HG03039 (cell line): Measurements from ENCODE around the gene FERMT1.

Experiments used
- ATAC-seq: cut with Tn5 transposase; IDR thresholded peaks from one replicate; pipeline ENCODE4 v1.9.1; 2021; ENCODE audit warnings: mild to moderate bottlenecking, moderate library complexity; ENCODE audit not compliant: unreplicated experiment

The FERMT1 gene, protein sequence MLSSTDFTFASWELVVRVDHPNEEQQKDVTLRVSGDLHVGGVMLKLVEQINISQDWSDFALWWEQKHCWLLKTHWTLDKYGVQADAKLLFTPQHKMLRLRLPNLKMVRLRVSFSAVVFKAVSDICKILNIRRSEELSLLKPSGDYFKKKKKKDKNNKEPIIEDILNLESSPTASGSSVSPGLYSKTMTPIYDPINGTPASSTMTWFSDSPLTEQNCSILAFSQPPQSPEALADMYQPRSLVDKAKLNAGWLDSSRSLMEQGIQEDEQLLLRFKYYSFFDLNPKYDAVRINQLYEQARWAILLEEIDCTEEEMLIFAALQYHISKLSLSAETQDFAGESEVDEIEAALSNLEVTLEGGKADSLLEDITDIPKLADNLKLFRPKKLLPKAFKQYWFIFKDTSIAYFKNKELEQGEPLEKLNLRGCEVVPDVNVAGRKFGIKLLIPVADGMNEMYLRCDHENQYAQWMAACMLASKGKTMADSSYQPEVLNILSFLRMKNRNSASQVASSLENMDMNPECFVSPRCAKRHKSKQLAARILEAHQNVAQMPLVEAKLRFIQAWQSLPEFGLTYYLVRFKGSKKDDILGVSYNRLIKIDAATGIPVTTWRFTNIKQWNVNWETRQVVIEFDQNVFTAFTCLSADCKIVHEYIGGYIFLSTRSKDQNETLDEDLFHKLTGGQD

DNA sequence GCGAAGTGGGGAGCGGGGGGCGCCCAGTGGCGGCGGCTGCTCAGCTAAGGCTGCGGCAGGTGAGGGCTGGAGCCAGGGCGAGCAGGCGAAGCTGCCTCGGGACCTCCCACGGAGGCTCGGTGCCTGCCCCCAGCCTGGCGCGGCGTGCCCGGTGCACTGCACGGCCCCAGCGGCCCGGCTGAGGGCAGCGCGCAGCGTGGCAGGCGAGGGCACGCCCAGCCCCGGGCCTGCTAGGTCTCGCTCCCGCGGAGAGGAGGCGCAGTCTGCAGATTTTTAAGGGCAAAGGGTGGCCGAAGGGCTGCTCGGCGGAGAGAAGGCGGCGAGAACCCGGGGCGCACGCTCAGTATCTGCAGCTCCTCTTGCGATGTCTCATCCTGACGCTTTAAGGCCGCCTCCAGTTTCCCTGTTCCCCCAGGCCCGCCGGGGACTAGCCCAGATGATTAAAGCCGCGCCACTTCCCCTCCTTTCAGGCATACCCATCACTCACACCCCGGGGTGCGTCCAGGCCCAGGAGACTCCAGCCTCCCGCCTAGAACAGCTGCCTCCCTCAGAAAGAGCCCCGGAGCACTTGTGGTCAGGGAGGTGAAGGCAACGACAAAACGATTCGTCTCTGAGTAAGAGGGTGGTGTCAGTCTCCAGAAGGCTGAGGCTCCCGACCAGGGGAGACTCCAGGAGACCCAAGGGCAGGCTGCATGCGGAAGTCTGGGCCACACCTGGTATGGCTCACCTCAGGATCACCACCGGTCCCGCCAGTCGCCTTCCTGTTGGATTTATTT lies at the start of gene FERMT1:
Gene FERMT1, minus strand, starts transcription at position 158 of the 776 bp plus-strand sequence. CDS start 3,476 bp downstream, outside the sequence.
- peak; percentile 46 for ATAC-seq

DNA sequence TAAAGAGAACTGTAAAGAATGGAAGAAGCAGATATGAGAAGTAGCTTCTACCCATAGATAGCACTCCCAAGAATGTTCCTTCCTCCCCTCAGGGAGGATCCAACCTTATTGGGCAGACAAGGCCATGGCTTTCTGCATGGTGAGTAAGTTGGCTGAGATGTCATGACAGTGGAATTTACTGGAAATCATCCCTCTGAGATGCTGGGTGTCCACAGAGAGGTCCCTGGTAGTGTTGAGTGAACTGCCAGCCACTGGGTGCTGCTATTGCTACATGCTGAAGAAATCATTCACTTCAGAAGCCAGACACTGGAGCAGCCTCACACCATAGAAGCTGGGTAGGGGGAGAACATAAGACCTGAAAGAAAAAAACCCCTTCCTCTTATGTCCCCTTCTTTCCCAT lies 46.4 kb upstream of the FERMT1 start:
- ATAC-seq, result no peak

DNA sequence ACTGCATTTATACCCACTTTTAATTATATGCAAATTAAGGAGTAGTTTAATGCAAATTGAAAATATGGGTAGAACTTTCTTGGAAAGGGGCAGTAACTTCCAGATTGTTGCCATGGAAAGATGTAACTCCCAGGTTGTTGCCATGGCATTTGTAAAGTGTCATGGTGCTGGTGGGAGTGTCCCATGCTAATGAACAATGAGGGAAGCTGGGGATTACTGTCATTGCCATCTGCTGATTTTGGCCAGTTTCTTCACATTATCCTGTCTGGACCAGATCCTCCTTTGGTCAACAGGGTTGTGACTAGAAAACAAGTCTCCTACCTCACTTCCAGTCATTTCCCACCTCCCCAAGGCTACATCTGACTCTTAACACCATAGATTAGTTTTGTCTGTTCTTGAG lies 45.4 kb upstream of the FERMT1 start:
- ATAC-seq, result no peak

DNA sequence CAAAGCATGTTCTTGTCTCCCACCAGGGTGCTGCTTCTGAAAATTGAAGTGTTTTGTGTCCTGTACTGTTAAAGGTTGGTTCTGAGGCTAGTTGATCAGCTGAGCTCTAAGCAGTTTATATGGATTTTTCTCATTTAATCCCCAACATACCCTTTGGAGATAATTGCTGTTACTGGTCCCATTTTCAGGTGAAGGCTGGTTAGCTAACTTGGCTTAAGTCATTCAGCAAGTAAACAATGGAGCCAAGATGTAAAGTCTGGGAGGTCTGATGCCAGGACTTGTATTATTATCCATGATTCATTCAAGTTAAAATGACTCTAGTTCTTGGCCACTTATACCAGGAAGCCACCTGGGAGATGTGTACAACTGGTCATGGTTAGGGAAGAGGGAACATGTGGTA lies 42.5 kb upstream of the FERMT1 start:
- no peak for ATAC-seq

DNA sequence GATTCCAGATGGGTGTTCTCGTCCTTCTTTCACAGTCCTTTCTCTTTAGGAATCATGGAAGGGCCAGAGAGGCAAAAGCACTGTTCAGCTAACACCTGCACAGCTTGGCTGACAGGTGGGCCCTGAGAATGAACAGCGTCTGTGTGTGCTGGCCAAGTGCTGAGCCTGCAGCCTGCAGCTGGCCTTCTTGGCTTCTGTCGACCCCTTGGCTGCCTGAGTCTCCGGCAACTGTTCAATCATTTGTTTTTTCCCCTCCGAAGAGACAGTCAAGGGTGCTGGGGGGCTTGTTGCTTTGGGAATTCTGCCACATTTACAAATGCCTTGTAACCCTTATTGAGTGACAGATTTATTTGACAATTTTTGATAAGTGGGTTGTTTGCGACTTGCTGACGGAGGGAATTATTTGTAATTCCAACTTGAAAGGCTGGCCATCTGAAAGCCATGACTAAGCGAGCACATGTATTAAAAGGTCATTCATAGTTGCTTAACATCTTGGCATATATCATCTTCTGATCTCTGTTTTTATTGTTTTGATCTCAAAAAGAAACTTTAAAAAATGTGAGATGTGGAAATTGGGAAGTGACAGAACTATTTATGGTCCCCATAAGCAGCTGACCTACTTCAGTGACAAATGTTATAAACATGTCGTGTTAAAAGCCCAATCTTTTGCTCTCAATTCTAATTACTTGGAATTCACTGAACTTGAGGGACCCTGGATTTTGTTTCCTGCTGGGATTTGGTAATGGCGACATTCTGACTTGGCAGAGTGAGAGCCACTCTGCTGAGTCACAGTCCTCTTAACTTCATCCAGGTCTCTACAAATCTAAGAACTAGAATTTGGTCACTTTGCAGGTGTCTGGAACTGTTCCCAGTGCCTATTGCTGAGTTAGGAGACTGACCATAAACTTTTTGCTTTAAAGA lies 41.9 kb upstream of the FERMT1 start:
- no peak for ATAC-seq

DNA sequence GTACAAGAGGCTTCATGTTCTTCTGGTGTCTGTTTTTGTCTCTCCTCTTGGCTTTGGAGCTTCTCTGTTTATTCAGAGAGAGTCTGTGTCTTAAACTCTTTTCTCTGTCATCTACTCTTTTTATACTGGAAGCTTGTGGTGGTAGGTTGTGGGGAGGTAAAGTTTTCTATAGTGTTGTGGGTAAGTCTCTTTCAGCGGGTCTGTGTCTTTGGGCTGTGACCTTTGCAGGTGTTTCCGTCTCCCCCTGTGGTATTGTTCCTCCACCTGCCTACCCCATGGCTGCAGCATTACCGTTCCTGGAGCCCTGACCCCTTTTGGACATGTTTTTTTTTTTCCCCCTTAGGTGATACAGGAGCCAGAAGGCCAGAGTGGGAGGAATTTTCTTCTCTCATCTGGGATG lies 37.9 kb upstream of the FERMT1 start:
- ATAC-seq, result no peak

DNA sequence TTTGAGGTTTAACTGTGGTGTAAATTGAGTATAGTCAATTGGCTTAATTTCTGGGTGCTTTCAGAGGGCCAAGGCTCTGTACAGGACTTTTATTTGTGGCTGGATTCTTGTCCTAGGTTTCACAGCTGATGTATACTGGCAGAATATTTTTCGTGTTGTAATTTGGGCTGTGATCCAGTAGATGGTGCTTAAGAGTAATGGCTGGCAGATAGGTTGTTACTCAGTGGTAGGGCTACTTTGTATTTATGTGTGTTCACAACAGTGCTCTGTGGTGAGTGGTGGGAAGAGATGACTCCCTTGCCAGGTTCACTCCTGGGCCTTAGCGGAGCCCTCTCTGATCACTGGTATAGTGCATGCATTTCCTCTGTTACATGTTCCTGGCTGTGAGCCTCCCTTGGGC lies 34.5 kb upstream of the FERMT1 start:
- ATAC-seq, result no peak

DNA sequence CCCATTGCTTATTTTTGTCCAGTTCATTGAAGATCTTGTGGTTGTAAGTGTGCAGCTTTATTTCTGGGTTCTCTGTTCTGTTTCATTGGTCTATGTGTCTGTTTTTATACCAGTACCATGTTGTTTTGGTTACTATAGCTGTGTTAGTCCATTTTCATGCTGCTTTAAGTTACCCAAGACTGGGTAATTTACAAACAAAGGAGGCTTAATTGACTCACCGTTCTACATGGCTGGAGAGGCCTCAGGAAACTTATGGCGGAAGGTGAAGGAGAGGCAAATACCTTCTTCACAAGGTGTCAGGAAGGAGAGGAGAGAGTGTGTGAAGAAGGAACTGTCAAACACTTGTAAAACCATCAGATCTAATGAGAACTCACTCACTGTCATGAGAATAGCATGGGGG lies 29.9 kb upstream of the FERMT1 start:
- no peak for ATAC-seq

DNA sequence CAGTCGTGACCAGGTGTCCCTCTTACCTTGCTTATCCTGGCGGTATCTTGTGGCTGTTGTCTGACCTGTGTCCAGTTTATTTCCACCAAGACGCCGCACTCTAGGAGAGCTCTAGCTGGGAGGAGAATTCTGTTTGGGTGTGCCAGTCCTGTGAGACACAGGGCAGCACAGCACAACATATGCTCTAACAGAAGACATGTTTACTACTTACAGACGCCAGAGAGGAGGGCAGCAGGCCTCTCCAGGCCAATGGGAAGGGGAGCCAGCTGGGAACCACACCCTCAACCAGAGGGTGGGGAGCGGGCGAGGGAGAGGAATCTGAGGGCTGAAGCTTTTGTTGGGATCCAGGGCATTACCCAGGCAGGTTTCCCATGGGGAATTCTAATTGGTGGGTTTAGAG lies 25.2 kb upstream of the FERMT1 start:
- no peak for ATAC-seq

DNA sequence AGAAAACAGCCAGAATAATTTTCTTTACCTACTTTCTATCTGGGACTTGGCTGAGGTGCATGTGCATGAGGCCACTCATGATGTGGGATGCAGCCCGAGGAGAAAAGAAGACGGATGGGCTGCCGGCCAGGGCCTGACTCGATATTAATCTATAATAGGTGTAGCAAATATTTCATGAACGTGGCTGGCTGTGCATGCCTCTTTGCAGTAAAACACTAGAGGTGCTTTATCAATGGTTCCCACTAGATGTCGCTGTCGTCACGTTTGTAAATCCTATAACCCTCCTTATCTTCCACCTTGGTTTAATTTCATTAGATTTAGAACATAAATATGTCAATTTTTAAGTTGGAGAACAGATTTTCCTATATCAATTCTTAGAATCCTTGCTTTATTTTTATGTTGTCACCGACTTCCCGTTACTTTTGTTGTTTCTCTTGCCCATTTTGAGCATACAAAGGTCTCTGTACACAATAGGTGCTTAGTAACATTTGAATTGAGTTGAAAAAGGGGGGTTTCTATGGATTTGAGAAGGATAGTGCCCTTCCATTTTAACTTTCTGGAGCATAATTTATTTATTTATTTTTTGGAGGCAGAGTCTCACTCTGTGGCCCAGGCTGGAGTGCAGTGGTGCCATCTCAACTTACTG lies 19.6 kb upstream of the FERMT1 start:
- peak; percentile 62 for ATAC-seq

DNA sequence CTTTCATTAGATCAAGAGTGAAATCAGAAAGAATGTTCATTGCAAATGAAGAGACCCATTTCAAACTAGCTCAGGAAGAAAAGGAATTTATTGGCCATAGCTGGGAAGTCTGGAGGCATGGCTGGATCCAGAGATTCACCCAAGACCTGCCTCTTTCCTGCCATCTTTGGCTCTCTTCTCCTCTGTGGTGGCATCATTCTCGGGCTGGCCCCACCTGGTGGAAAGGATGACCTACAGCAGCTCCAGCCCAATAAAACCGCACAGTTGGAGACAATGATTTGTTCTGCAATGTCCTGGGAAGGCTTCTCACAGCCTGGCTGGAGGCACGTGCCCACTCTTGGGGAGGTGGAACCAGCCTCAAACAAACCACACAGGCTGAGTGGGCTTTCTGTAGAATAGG lies 18.1 kb upstream of the FERMT1 start:
- no peak for ATAC-seq

DNA sequence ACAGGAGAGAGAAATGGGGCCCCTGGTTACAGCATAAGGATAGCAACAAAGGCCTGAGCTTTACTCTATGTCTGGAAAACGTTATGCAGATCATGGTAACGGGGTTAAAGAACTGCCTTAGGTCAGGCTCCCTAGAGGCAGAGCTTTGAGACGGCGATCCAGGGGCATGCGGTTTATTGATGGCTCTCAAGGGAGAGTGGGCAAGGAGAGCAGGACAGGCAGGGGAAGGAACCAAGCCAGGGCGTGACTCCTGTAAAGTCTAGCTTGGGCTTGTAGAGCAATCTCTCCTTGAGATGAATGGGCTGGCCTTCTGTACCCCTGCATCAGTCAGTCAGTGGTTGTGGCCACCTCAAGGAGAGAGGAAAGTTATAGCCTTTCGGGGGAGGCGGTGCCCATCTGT lies 12.5 kb upstream of the FERMT1 start:
- no peak for ATAC-seq

DNA sequence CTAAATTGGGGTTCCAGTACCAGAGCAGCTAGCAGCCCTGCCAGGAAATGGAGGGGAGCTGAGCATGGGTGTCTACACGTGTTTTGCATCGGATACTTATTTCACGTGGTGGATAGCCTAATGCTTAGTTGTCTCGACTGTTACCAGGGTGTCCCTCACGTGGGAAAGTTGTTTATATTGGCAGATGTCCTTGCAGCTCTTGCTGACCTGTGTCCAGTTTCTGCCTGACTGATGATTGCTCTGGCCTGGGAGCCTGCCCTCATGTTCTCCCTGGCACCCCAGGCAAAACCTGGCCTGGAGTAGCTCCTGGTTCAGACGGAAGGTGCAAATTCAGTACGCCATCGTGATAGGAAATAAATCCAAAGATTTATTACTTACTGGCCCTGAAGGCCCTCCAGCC lies 11.8 kb upstream of the FERMT1 start:
- ATAC-seq, result no peak

DNA sequence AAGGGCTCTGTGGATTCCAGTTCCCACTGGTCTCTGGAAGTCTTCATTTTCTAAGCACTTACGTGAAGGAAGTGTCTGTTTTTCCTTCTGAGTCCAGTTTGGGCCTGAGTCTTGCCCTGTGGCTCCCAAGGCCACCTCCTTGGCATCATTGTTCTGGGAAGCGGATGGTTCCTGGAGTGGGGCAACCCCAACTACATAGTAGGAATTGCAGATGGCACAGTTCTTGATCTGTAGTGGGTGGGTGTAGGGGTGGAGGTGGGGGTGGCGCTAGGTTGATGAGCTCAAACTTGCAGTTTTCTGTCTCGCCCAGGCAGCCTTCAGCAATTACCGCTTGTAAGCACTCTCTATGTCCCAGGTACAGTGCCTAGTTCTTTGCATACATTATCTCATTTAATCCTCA lies 7.2 kb upstream of the FERMT1 start:
- no peak for ATAC-seq

DNA sequence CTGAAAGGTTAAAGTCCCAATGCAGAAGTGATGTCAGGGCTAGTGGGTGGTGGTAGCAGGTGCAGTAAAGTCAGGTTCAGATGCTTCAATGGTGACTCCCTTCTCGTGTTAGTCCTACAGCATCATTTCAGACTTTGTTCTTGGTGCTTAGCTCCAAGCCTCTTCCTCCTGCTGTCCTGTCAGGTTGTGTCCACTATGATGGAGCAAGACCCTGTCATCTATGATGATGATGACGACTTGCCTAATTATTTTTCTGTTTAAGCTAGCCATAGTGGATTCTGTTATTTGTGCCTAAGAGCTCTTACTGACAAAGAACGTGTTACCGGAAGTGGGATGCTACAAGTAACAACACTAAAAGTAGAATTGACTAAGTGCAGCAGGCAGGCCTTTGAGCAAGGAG lies 5.0 kb upstream of the FERMT1 start:
- ATAC-seq, result no peak

DNA sequence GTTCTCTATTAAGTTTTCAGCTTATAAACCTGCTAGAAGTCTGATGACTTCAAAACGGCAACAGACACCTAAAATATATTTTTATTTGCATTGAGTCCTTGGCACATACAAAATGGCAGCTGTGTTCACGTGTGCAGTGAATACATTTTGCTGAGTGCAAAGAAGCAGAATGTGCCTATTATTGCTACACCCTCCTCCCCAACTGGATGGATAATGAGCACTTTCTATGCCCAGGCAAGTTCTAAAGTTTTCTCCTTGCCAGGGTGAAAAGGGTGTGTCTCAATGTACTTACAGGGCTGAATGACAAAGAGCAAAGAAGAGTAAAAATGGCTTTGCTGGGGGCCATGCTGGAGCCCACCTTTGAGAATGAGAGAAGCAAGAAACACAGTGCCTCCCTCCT lies 4.0 kb upstream of the FERMT1 start:
- ATAC-seq, result no peak

DNA sequence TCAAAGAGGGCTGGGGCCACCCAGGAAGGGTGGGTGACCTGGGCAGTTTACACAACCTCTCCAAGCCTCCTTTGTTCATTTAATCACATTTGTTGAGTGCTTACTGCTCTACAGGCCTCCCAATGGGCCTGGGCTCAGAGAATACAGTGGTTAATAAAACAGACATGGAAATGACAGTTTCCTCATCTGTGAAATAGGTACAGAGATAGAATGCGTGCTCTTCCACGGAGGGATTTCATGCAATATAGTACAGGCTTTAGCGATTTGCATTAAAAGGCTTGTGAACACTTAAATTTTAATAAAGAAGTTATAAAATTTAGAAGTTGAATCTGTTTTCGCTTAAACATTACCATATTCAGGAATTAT lies 802 bp upstream of the FERMT1 start:
- no peak for ATAC-seq

DNA sequence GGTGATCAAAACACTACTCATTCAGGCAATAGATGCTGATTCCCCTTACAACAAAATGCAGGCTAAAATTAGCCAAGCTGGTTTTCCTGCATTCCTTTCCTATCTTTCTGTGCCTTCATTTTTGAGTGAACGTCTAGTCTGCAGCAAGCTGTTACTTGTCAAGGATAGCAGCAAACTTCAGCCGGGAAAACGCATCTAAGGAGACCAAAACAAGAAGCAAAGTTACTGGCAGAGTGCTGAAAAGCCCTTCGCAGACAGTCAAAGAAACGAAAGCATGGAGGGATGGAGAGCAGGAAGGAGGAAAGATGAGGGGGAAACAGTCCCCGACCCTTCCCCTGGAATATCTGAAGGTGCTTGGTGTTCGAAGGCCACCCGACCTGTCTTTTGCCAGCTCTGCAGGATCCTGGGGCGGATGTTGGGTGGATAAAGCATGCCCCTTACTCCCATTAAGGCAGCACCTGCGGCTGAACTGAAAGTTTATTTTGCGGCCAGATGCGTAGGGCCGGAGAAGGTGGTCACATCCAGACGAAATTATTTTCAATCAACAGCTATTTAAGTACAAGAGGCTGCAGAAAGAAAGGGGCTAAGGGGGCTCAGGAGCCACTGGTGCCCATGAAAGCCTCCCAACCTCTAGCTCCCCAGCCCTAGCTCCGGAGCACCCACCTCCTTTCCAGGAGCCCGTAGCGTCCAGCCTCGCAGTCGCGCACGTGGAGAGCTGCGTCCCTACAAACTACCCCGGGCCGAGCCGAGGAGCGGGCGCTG lies 538 bp downstream of the FERMT1 start:
- no peak for ATAC-seq

DNA sequence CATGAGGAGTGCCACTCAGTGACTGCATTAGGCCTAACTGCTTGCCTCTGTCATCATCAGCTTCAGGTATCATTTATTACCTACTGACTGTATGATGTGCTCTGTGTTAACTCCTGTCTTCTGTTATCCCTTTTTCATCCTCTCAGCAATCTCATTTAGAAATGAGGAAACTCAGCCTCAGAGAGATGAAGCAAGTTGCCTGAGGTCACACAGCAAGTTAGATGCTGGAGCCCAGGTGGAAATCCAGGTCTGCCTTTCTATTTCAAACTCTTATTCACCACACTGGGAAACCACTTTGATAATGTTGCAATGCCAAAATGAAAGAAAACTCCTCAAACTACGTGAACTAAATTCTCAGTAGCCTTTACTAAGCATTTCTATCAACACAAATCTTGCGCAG lies 1.3 kb downstream of the FERMT1 start:
- no peak for ATAC-seq
